Smooth muscle cell (in vitro differentiated cells): ENCODE measurements around the gene KCNIP3. TPM values are rescaled to one million over a fixed set of nuclear protein-coding genes. Genes with fewer than 3 reads are reported as not detected.
A peak's percentile ranks its signal among the peaks of the same experiment; 100 is the strongest.

Source experiments
- DNase-seq: peaks from one replicate; lab custom pipeline; 2025; ENCODE audit not compliant: unreplicated experiment; lab: John Stamatoyannopoulos, UW
- H2AFZ ChIP-seq: fragments of 200-600 bp; sonication (generic); 2 replicates; pipeline ENCODE4 v1.6.0; 2016; ENCODE audit warnings: antibody characterized with exemption, low read depth, mild to moderate bottlenecking
- H3F3A ChIP-seq: fragments of 200-600 bp; sonication (generic); 2 replicates; pipeline ENCODE4 v1.6.0; 2017; ENCODE audit warnings: antibody characterized with exemption, low read depth
- H3K27ac ChIP-seq: fragments of 200-600 bp; sonication (generic); 2 replicates; pipeline ENCODE4 v1.5.1; 2016; ENCODE audit warnings: low read depth, mild to moderate bottlenecking
- H3K27me3 ChIP-seq: fragments of 200-600 bp; sonication (generic); 2 replicates; pipeline ENCODE4 v1.6.1; 2016; ENCODE audit warnings: low read depth, mild to moderate bottlenecking
- H3K36me3 ChIP-seq: fragments of 200-600 bp; sonication (generic); 2 replicates; pipeline ENCODE4 v1.5.1; 2016; ENCODE audit warnings: low read depth
- H3K4me1 ChIP-seq: fragments of 200-600 bp; sonication (generic); 2 replicates; pipeline ENCODE4 v1.5.1; 2016; ENCODE audit warnings: low read depth
- H3K4me2 ChIP-seq: fragments of 200-600 bp; sonication (generic); 2 replicates; pipeline ENCODE4 v1.6.0; 2016; ENCODE audit warnings: mild to moderate bottlenecking
- H3K4me3 ChIP-seq: fragments of 200-600 bp; sonication (generic); 2 replicates; pipeline ENCODE4 v1.5.1; 2016; ENCODE audit warnings: mild to moderate bottlenecking
- H3K79me2 ChIP-seq: fragments of 200-600 bp; sonication (generic); 2 replicates; pipeline ENCODE4 v1.6.0; 2016; ENCODE audit warnings: low read depth, mild to moderate bottlenecking
- H3K9ac ChIP-seq: fragments of 200-600 bp; sonication (generic); 2 replicates; pipeline ENCODE4 v1.6.0; 2016; ENCODE audit warnings: low read depth
- H3K9me3 ChIP-seq: fragments of 200-600 bp; sonication (generic); replicated peaks from 2 replicates; pipeline ENCODE4 v1.5.1; 2016; ENCODE audit warnings: low read depth
- H4K20me1 ChIP-seq: fragments of 200-600 bp; sonication (generic); 2 replicates; pipeline ENCODE4 v1.6.0; 2016; ENCODE audit warnings: low read depth
- CTCF ChIP-seq: fragments of 200-600 bp; sonication (generic); IDR thresholded peaks from 2 replicates; pipeline ENCODE4 v1.5.1; 2017; ENCODE audit warnings: borderline replicate concordance, mild to moderate bottlenecking, antibody characterized with exemption; ENCODE audit not compliant: insufficient read depth, poor library complexity, severe bottlenecking
- WGBS: methylation state at CpG from one replicate; pipeline ENCODE4 v1.1.7; 2016; ENCODE audit warnings: low lambda C conversion rate; 5-methylcytosine and 5-hydroxymethylcytosine counted together
- polyA plus RNA-seq: library from polyadenylated mRNA; unstranded; fragments of >200 nt; fragmentation: Nextera tagmentation; extraction: Ambion mirVana; gene quantifications from 2 replicates; pipeline ENCODE4 v1.2.1, GENCODE V29; 2016
- total RNA-seq: library from RNA; depleted of rRNA; stranded (reverse); fragments of >200 nt; gene quantifications from 2 replicates; pipeline ENCODE4 v1.2.3, GENCODE V29; 2014

The KCNIP3 gene
- total and polyA plus RNA-seq, 2 experiments from 2014 or later = 1.1 to 7.6 TPM

GRCh38 chr2:95346231-95346737 lies 49.1 kb downstream of the KCNIP3 start:
- DNase-seq = no peak
- peak overlapping the region; percentile 66 for H3K4me3 ChIP-seq
- peaks cover 43% of the 10 kb centered on the region for H3K27me3 ChIP-seq
- peak overlapping the region; percentile 89 for H2AFZ ChIP-seq
- no peaks in the 10 kb centered on the region for H4K20me1 ChIP-seq
- H3K36me3 ChIP-seq = no peaks in the 10 kb centered on the region
- H3K9ac ChIP-seq = no peak overlapping the region
- H3F3A ChIP-seq = no peaks in the 10 kb centered on the region
- TF ChIP-seq CTCF = no peak
- no CpG with 5 or more reads among the region's 88 CpGs for WGBS
- no peaks in the 10 kb centered on the region for H3K4me1 ChIP-seq
- peak overlapping the region; percentile 90 for H3K4me2 ChIP-seq
- no peaks in the 10 kb centered on the region for H3K9me3 ChIP-seq
- no peaks in the 10 kb centered on the region for H3K79me2 ChIP-seq
- H3K27ac ChIP-seq = no peak overlapping the region

- WGBS = 17% methylated on average over 71 of the region's 78 CpGs
- Histone ChIP-seq H3K9me3 (no peaks in the 10 kb centered on the region), H3K9ac (no peak overlapping the region), H2AFZ (peak overlapping the region; percentile 43), H3K4me1 (no peaks in the 10 kb centered on the region), H4K20me1 (no peaks in the 10 kb centered on the region), H3K79me2 (no peaks in the 10 kb centered on the region), H3K27ac (no peak overlapping the region), H3F3A (no peaks in the 10 kb centered on the region), H3K27me3 (peaks cover 36% of the 10 kb centered on the region), H3K36me3 (no peaks in the 10 kb centered on the region), H3K4me3 (peak overlapping the region; percentile 32), H3K4me2 (peak overlapping the region; percentile 82)
- no peak for TF ChIP-seq CTCF
- no peak for DNase-seq
Measured at GRCh38 chr2:95346738-95347671, 49.9 kb downstream of the KCNIP3 start.

- no peak overlapping the region for H3K4me2 ChIP-seq
- H3K27me3 ChIP-seq = peaks cover 28% of the 10 kb centered on the region
- H3K9ac ChIP-seq = no peak overlapping the region
- H3K4me1 ChIP-seq = no peaks in the 10 kb centered on the region
- no peaks in the 10 kb centered on the region for H3F3A ChIP-seq
- 81% methylated on average over 22 of the region's 22 CpGs for WGBS
- no peaks in the 10 kb centered on the region for H4K20me1 ChIP-seq
- H3K27ac ChIP-seq = no peak overlapping the region
- H3K9me3 ChIP-seq = no peaks in the 10 kb centered on the region
- no peak overlapping the region for H2AFZ ChIP-seq
- H3K4me3 ChIP-seq = no peak overlapping the region
- H3K36me3 ChIP-seq = no peaks in the 10 kb centered on the region
- TF ChIP-seq CTCF = no peak
- DNase-seq = no peak
- H3K79me2 ChIP-seq = no peaks in the 10 kb centered on the region
Measured at GRCh38 chr2:95347681-95348608, 50.8 kb downstream of the KCNIP3 start.
